ENCODE results near the gene BRK1.
A peak's percentile ranks its signal among the peaks of the same experiment; 100 is the strongest.
"Not testable (repeated sequence)": the region's sequence is repeated elsewhere in the genome, so short reads cannot be mapped to it uniquely, and the experiment has no call there.

The BRK1 gene

GRCh38 chr3:10115326-10116137 lies at the start of gene BRK1:
TSS of gene BRK1 (plus strand) at chr3:10115675. CDS start at chr3:10115702, 27 bp downstream.
- peak; percentile 88 for DNase-seq (ENCODE audit: low read depth, low spot score)

GRCh38 chr3:10070077-10070476 lies 45.4 kb upstream of the BRK1 start:
- DNase-seq (ENCODE audit: low read depth, low spot score) = not testable (repeated sequence)

GRCh38 chr3:10074666-10075065 lies 40.8 kb upstream of the BRK1 start:
- no peak for DNase-seq (ENCODE audit: low read depth, low spot score)

GRCh38 chr3:10081871-10082270 lies 33.6 kb upstream of the BRK1 start:
- no peak for DNase-seq (ENCODE audit: low read depth, low spot score)

- no peak for DNase-seq (ENCODE audit: low read depth, low spot score)
These were observed 29.7 kb upstream of the BRK1 start for GRCh38 chr3:10085738-10086137.

GRCh38 chr3:10088256-10088655 lies 27.2 kb upstream of the BRK1 start:
- DNase-seq (ENCODE audit: low read depth, low spot score) = no peak

- DNase-seq (ENCODE audit: low read depth, low spot score) = no peak
These were observed 25.3 kb upstream of the BRK1 start for GRCh38 chr3:10090179-10090578.

GRCh38 chr3:10090774-10091173 lies 24.7 kb upstream of the BRK1 start:
- DNase-seq (ENCODE audit: low read depth, low spot score) = not testable (repeated sequence)

- not testable (repeated sequence) for DNase-seq (ENCODE audit: low read depth, low spot score)
These were observed 24.1 kb upstream of the BRK1 start for GRCh38 chr3:10091387-10091786.

- DNase-seq (ENCODE audit: low read depth, low spot score) = no peak
These were observed 21.8 kb upstream of the BRK1 start for GRCh38 chr3:10093678-10094077.

- no peak for DNase-seq (ENCODE audit: low read depth, low spot score)
These were observed 16.4 kb upstream of the BRK1 start for GRCh38 chr3:10099041-10099440.

GRCh38 chr3:10106919-10107318 lies 8.6 kb upstream of the BRK1 start:
- no peak for DNase-seq (ENCODE audit: low read depth, low spot score)

- no peak for DNase-seq (ENCODE audit: low read depth, low spot score)
These were observed 7.4 kb upstream of the BRK1 start, which contains the start of gene FANCD2OS for GRCh38 chr3:10108091-10108490. TSS of gene FANCD2OS (minus strand) at chr3:10108255. CDS start at chr3:10104774, 3,481 bp downstream.

GRCh38 chr3:10116138-10116460 lies 624 bp downstream of the BRK1 start:
- DNase-seq (ENCODE audit: low read depth, low spot score) = no peak

GRCh38 chr3:10116928-10117327 lies 1.5 kb downstream of the BRK1 start:
- no peak for DNase-seq (ENCODE audit: low read depth, low spot score)

- DNase-seq (ENCODE audit: low read depth, low spot score) = no peak
These were observed 3.9 kb downstream of the BRK1 start for GRCh38 chr3:10119376-10119775.

- no peak for DNase-seq (ENCODE audit: low read depth, low spot score)
These were observed 5.6 kb downstream of the BRK1 start for GRCh38 chr3:10121064-10121463.

GRCh38 chr3:10122724-10123123 lies 7.2 kb downstream of the BRK1 start:
- DNase-seq (ENCODE audit: low read depth, low spot score) = no peak

- not testable (repeated sequence) for DNase-seq (ENCODE audit: low read depth, low spot score)
These were observed 20.4 kb downstream of the BRK1 start for GRCh38 chr3:10135872-10136271.

GRCh38 chr3:10136426-10137005 lies 21.0 kb downstream of the BRK1 start:
- DNase-seq (ENCODE audit: low read depth, low spot score) = no peak

GRCh38 chr3:10137178-10137577 lies 21.7 kb downstream of the BRK1 start:
- no peak for DNase-seq (ENCODE audit: low read depth, low spot score)

- DNase-seq (ENCODE audit: low read depth, low spot score) = no peak
These were observed 25.6 kb downstream of the BRK1 start for GRCh38 chr3:10140996-10141546.
